Parathyroid adenoma (tissue), 2 donors: Measurements from ENCODE around the gene TAMALIN.
A peak's percentile ranks its signal among the peaks of the same experiment; 100 is the strongest.

Source experiments
- H2AFZ ChIP-seq: fragments of 300-600 bp; sonication (generic); one replicate; pipeline ENCODE4 v1.7.0; 2017; ENCODE audit warnings: antibody characterized with exemption, mild to moderate bottlenecking
- H3K27ac ChIP-seq: fragments of 300-600 bp; sonication (generic); one replicate; pipeline ENCODE4 v1.7.0; 2017
- H3K27me3 ChIP-seq: fragments of 300-600 bp; sonication (generic); one replicate; pipeline ENCODE4 v1.7.0; 2017; ENCODE audit warnings: low read length; ENCODE audit not compliant: control insufficient read depth, insufficient read depth
- H3K36me3 ChIP-seq: fragments of 300-600 bp; sonication (generic); one replicate; pipeline ENCODE4 v1.7.0; 2017; ENCODE audit warnings: low read length; ENCODE audit not compliant: control insufficient read depth, insufficient read depth
- H3K4me1 ChIP-seq: fragments of 300-600 bp; sonication (generic); one replicate; pipeline ENCODE4 v1.7.0; 2017; ENCODE audit warnings: control low read depth
- H3K4me2 ChIP-seq: fragments of 300-600 bp; sonication (generic); one replicate; pipeline ENCODE4 v1.7.0; 2017; ENCODE audit warnings: low read length
- H3K4me3 ChIP-seq: fragments of 300-600 bp; sonication (generic); one replicate; pipeline ENCODE4 v1.7.0; 2017; ENCODE audit warnings: low read depth, low read length
- H3K79me2 ChIP-seq: fragments of 300-600 bp; sonication (generic); one replicate; pipeline ENCODE4 v1.7.0; 2017; ENCODE audit warnings: control low read depth
- H3K9ac ChIP-seq: fragments of 300-600 bp; sonication (generic); one replicate; pipeline ENCODE4 v1.7.0; 2017; ENCODE audit warnings: mild to moderate bottlenecking
- H3K9me3 ChIP-seq: fragments of 300-600 bp; sonication (generic); one replicate; pipeline ENCODE4 v1.7.0; 2017; ENCODE audit warnings: low read length; ENCODE audit not compliant: control insufficient read depth
- CTCF ChIP-seq: fragments of 300-600 bp; sonication (generic); IDR thresholded peaks from one replicate; pipeline ENCODE4 v1.7.0; 2017; ENCODE audit warnings: antibody characterized with exemption, mild to moderate bottlenecking
- donor health status: primary hyperparathyroidism.

The TAMALIN gene

DNA sequence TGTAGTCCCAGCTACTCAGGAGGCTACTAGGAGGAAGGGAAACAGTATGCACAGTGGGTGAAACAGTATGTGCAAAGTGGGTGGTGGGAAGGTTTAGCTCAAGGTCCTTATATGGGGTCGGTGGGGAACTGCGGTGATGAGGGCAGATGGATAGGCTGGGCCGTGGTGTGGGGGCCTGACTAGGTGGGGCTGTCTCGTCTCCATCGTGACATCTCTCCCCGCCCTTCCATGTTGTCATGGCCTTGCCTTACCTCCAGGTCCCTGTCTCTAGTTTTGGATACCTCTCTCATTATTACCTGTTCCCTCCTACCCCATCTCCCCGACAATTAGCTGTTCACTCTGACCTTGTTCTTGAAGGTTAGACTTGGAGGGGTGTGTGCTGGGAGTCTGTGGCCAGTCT, 40.1 kb downstream of the TAMALIN start:
- Histone ChIP-seq H2AFZ (no peak overlapping the region), H3K36me3 (no peaks in the 10 kb centered on the region), H3K4me2 (no peak overlapping the region), H3K4me3 (no peak overlapping the region), H3K9ac (no peak overlapping the region), H3K9me3 (no peaks in the 10 kb centered on the region), H3K4me1 (peaks cover 6% of the 10 kb centered on the region), H3K27ac (no peak overlapping the region), H3K27me3 (no peaks in the 10 kb centered on the region), H3K79me2 (peaks cover 4% of the 10 kb centered on the region)
- TF ChIP-seq CTCF, result no peak

GRCh38 chr12:52049286-52049685, 42.5 kb downstream of the TAMALIN start:
- Histone ChIP-seq H3K9me3 (no peaks in the 10 kb centered on the region), H3K27ac (no peak overlapping the region), H3K79me2 (peaks cover 4% of the 10 kb centered on the region), H3K4me3 (no peak overlapping the region), H2AFZ (no peak overlapping the region), H3K4me1 (peaks cover 11% of the 10 kb centered on the region), H3K27me3 (no peaks in the 10 kb centered on the region), H3K9ac (no peak overlapping the region), H3K36me3 (no peaks in the 10 kb centered on the region), H3K4me2 (no peak overlapping the region)
- no peak for TF ChIP-seq CTCF

DNA sequence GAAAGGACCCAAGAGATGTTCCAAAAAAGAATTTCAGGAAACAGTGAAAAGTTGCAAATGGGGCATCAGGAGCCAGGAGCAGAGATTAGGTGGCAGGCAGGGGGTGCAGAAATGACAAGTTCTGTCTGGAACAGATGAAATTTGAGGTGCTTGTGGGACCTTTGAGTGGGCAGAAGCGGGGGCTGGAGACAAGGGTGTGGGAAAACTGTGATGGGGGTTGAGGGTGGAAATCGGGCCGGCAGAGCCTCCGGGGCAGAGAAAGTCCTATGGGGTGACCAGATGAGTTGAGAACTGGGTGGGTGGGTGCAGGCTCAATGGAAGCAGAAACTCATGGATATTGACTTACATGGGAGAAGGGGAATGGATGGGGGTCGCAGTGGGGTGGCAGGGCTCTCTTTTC, 42.9 kb downstream of the TAMALIN start:
- H3K36me3 ChIP-seq, result no peaks in the 10 kb centered on the region
- H3K4me3 ChIP-seq, result no peak overlapping the region
- no peaks in the 10 kb centered on the region for H3K9me3 ChIP-seq
- no peak overlapping the region for H2AFZ ChIP-seq
- H3K9ac ChIP-seq, result no peak overlapping the region
- peaks cover 11% of the 10 kb centered on the region for H3K4me1 ChIP-seq
- peaks cover 4% of the 10 kb centered on the region for H3K79me2 ChIP-seq
- no peak for TF ChIP-seq CTCF
- H3K4me2 ChIP-seq, result no peak overlapping the region
- H3K27me3 ChIP-seq, result no peaks in the 10 kb centered on the region
- H3K27ac ChIP-seq, result peak overlapping the region; percentile 94

- H3K4me1 ChIP-seq, result peaks cover 11% of the 10 kb centered on the region
Observed at GRCh38 chr12:52050116-52050757, 43.5 kb downstream of the TAMALIN start.

More at GRCh38 chr12:52050116-52050757, 43.5 kb downstream of the TAMALIN start:
- peak overlapping the region; percentile 81 for H3K4me2 ChIP-seq
- no peaks in the 10 kb centered on the region for H3K36me3 ChIP-seq
- peak overlapping the region; percentile 60 for H3K4me3 ChIP-seq
- H3K9me3 ChIP-seq, result no peaks in the 10 kb centered on the region
- peak overlapping the region; percentile 80 for H2AFZ ChIP-seq
- peak overlapping the region; percentile 94 for H3K27ac ChIP-seq
- H3K79me2 ChIP-seq, result peaks cover 4% of the 10 kb centered on the region
- H3K27me3 ChIP-seq, result no peaks in the 10 kb centered on the region
- H3K9ac ChIP-seq, result peak overlapping the region; percentile 73
- no peak for TF ChIP-seq CTCF
